Left lobe of liver (tissue), 2 donors: ENCODE data around the gene C1orf50. TPM values are rescaled to one million over a fixed set of nuclear protein-coding genes. Genes with fewer than 3 reads are reported as not detected.
"Not testable (repeated sequence)": the region's sequence is repeated elsewhere in the genome, so short reads cannot be mapped to it uniquely, and the experiment has no call there.

Source experiments
- ATAC-seq: fragments of 200-7000 bp; cut with Tn5 transposase; one replicate; pipeline ENCODE4 v1.9.1; 2020; ENCODE audit warnings: mild to moderate bottlenecking, moderate library complexity
- DNase-seq: peaks from one replicate; pipeline ENCODE4 v3.0.0-alpha.2; 2020; ENCODE audit warnings: low spot score
- total RNA-seq: library from RNA; stranded (reverse); gene quantifications from one replicate; pipeline ENCODE4 v1.2.1, GENCODE V29; 2021
- donor health status: DM: no; HTN: no; CAD: no; lungs with moderate emphysema.
- donor health status: DM: no; HTN: yes; CAD: no.

The C1orf50 gene
- total RNA-seq, 1 donor from 2014 or later, result 4.0 TPM

- ATAC-seq, result peak; percentile 35
- no peak for DNase-seq
Measured at GRCh38 chr1:42786097-42786496, 19.0 kb downstream of the C1orf50 start.

GRCh38 chr1:42788021-42788420 is 21.0 kb downstream of the C1orf50 start:
- no peak for ATAC-seq
- no peak for DNase-seq

GRCh38 chr1:42793824-42794223 is 26.8 kb downstream of the C1orf50 start:
- DNase-seq (no peak), ATAC-seq (no peak)

GRCh38 chr1:42797414-42797813 is 30.4 kb downstream of the C1orf50 start:
- no peak for ATAC-seq

GRCh38 chr1:42797979-42798378 is 30.9 kb downstream of the C1orf50 start:
- no peak for ATAC-seq
- no peak for DNase-seq

More at GRCh38 chr1:42797414-42797813, 30.4 kb downstream of the C1orf50 start:
- DNase-seq, result no peak

GRCh38 chr1:42801832-42802473 is 34.9 kb downstream of the C1orf50 start:
- ATAC-seq, result no peak
- no peak for DNase-seq

- no peak for DNase-seq
- ATAC-seq, result no peak
Measured at GRCh38 chr1:42806171-42806570, 39.1 kb downstream of the C1orf50 start.

- DNase-seq (no peak), ATAC-seq (no peak)
Measured at GRCh38 chr1:42806593-42806992, 39.5 kb downstream of the C1orf50 start.

- ATAC-seq, result no peak
- DNase-seq, result no peak
Measured at GRCh38 chr1:42807056-42807668, 40.1 kb downstream of the C1orf50 start.

- DNase-seq, ATAC-seq: not testable (repeated sequence)
Measured at GRCh38 chr1:42814815-42815214, 47.8 kb downstream of the C1orf50 start.

- DNase-seq (no peak), ATAC-seq (peak; percentile 3)
Measured at GRCh38 chr1:42815941-42816584, 49.0 kb downstream of the C1orf50 start.

- DNase-seq (peak; percentile 95), ATAC-seq (peak; percentile 88)
Measured at GRCh38 chr1:42816585-42817439, 49.8 kb downstream of the C1orf50 start, which contains the start of the genes ERMAP and SVBP. Gene ERMAP (plus strand): TSS chr1:42817122. CDS start chr1:42830449, 13,327 bp downstream. Gene SVBP (minus strand): TSS chr1:42817397. CDS start chr1:42816544, 853 bp downstream.

- ATAC-seq (no peak), DNase-seq (no peak)
Measured at GRCh38 chr1:42817440-42817767, 50.4 kb downstream of the C1orf50 start.

- ATAC-seq (peak; percentile 55), DNase-seq (peak; percentile 67)
Measured at GRCh38 chr1:42817976-42818375, 50.9 kb downstream of the C1orf50 start.

- ATAC-seq (no peak), DNase-seq (no peak)
Measured at GRCh38 chr1:42820813-42821212, 53.8 kb downstream of the C1orf50 start.

GRCh38 chr1:42821690-42822089 is 54.6 kb downstream of the C1orf50 start:
- DNase-seq, result no peak
- ATAC-seq, result no peak

GRCh38 chr1:42822800-42823392 is 55.8 kb downstream of the C1orf50 start:
- ATAC-seq, result peak; percentile 58
- DNase-seq, result no peak

- no peak for ATAC-seq
Measured at GRCh38 chr1:42824481-42825035, 57.5 kb downstream of the C1orf50 start.

GRCh38 chr1:42825036-42825851 is 58.2 kb downstream of the C1orf50 start:
- DNase-seq, result no peak
- ATAC-seq, result no peak

More at GRCh38 chr1:42824481-42825035, 57.5 kb downstream of the C1orf50 start:
- DNase-seq, result no peak
